GM03348 (cell line): ENCODE data around the gene AQP1.

Experiments
- DNase-seq: peaks from one replicate; pipeline ENCODE4 v3.0.0; 2012; ENCODE audit warnings: low spot score

The AQP1 gene

DNA sequence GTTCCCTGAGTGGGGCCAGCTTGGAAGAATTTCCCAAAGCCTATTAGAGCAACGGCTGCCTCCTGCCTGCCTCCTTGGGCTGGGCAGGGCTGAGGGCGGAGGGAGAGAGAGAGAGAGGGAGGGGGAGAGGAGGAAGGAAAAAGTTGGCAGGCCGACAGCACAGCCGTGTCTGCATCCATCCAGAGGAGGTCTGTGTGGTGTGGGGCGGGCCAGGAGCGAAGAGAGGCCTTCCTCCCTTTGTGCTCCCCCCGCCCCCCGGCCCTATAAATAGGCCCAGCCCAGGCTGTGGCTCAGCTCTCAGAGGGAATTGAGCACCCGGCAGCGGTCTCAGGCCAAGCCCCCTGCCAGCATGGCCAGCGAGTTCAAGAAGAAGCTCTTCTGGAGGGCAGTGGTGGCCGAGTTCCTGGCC lies at the start of gene AQP1:
Gene AQP1 (plus strand): TSS at position 293 of the 409 bp plus-strand sequence. CDS start 57 bp downstream, at position 350.
- DNase-seq, result no peak

DNA sequence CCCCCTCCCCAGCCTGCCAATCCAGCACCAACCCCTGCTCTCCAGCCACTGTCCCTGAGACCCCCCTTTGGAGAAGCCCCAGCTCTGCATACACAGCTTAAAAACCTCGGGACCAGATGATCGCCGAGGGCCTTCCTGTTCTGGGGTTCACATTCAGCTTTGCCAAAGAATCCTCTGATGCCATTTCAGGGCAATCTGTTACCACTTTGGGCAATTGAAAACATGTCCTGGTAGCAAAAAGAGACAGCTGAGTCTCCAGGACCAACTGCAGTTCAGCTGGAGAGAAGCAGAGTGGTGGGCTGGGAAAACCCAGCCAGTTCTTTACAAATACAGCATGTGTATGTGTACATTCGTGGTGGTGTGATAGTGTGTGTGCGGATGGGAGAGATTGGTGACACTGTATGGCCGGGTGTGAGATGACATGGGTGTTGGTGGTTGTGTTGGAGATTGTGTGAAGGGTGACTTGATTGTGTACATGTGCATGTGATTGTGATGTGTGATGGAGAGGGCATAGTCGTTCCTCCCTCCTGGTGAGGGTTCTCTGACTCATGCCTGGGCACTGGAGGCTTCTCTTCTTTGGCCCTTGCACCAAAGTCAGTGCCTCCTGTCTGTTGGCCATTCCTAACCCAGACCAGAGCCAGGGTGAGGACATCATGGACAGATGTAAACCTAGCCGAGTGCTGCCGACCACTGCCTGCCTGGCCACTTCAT lies 48.5 kb upstream of the AQP1 start:
- no peak for DNase-seq

DNA sequence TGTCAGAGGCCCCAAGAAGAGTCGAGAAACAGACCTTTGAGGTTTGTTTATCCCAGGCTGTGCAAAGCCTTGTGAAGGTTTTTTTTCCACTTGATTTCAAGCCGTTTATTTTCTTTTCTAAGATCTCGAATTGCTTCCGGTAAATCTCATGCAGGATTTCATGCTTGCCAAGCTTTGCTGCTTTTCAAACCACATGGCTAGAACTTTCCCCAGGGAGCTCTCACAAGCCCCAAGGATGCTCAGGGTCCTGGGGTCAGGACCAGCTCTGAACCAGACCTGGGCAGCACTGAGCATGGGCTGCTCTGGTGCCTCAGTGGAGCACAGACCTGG lies 48.0 kb upstream of the AQP1 start:
- DNase-seq, result peak; percentile 57

DNA sequence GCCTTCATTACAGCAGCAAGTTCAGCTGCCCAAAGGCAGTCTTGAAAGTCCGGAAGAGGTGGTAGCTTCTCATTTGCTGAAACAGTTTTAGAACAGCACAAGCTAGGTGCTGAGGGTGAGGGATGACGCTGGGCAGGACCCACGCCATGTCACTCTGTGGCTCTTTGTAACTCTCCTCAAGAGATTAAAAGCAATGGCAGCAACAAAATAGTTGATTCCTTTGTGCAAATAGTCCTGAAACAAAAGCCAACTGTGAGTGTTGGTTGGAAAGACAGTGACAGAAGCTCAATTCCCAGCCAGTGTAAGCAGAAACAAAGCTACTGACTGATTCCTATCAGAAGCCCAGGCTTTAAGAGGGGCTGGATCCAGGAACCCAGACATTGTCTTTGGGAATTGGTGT lies 47.6 kb upstream of the AQP1 start:
- no peak for DNase-seq

DNA sequence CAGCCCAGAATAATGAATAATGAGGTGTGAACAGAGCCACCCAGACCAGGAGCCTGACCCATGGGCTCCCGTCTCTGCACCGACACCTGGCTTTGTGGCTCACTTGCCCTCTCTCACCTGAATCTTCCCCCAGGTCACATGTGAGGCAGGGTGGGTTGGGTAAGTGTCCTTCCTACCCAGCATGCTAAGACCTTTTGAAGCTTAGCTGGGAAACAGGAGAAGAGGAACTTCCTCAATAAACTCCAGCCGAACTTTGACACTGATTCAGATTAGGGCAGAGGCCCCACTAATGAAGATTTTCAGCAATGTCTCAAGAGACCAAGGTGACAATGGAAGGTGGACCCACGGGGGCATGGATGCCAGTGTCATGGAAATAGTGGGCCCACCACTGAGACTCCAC lies 46.6 kb upstream of the AQP1 start:
- no peak for DNase-seq

DNA sequence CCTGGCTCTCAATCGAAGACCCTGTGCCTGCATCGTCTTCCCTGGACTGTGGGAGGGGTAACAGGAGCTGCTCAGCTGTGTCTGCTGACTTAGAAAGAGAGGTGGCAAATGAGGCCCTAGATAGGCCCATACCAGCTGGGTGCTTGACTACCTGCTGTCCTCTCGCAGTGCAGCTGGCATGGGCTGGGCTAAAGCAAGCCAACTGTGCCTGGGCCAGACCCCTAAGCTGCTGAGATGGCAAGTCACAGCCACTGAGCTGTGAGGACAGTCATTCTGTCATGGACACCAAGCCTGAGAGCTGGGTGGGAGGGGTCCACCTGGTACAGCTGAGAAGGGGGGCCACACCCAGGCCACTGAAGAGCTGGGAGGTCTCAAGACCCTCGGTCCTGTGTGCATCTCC lies 45.8 kb upstream of the AQP1 start:
- no peak for DNase-seq

DNA sequence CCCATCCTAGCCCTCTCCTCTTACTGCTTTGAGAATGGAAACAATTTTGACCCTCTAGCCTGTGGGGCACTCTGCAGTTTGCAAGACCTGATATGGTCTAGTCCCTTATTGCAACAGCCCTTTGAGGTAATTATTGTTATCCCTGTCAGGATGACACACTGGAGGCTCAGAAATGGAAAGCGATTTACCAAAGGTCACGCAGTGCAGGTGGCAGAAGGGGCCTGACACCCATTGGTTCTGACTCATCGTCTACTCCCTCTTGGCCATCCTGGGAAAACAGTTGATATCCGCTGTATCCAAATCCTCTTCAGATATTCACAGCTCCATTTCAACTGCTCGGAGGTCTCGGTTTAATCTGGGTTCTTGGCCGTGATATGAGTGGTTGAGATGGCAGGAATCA lies 44.7 kb upstream of the AQP1 start:
- no peak for DNase-seq

DNA sequence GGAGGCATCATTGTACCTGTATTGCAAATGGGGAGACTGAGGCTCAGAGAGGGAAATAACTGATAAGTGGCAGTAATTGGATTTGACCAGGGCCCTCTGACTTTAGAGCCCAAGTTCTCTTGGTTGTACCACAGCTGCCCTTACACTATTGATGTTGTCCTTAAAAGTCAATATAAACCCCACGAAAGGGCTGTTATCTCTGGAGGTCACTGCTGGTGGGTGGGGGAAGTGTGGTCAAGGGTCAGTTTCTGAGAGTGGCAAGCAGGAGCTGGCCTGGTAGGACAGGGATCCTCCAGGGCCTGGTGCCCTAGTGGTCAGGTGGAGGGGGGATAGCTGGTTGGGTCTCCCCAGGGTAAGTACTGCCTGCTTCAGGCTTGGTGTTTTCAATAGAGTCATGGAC lies 44.2 kb upstream of the AQP1 start:
- no peak for DNase-seq

DNA sequence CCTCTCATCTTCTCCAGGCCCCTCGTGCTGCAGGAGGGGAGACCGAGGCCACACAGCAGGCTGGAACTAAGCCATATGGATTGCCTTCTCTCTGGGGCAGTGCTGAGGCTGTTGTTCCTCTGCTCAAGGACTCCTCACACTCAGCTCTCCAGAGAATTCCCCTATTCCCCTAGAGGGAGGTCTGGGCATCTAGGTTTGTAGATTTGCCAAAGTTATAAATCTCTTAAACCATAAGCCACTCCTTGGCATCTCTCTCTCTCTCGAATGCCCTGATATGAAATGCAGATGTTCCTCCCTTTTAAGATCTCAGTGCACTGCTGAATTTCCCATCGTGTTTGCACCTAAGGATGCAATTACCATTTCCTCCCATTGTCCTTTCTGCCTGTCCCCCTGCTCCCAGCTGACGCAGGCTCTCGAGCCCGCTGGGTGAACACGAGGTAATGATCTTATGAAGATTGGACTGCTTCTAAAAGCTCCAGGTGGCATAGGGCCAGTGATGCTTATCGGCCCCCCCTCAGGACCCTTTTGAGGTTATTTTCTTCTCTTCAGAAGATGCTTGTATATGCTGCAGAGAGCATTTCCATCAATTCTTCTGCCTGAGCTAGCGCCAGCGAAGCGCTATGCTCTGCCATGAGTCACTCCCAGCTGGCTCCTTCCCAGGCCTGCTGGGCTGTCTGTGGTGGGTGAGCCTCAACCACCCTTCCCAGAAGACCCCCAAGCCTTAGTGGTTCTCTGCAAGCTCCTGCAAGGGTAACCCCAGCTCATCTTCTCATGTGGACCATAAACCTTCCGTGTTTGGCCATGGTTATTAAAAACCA lies 41.6 kb upstream of the AQP1 start:
- peak; percentile 60 for DNase-seq

DNA sequence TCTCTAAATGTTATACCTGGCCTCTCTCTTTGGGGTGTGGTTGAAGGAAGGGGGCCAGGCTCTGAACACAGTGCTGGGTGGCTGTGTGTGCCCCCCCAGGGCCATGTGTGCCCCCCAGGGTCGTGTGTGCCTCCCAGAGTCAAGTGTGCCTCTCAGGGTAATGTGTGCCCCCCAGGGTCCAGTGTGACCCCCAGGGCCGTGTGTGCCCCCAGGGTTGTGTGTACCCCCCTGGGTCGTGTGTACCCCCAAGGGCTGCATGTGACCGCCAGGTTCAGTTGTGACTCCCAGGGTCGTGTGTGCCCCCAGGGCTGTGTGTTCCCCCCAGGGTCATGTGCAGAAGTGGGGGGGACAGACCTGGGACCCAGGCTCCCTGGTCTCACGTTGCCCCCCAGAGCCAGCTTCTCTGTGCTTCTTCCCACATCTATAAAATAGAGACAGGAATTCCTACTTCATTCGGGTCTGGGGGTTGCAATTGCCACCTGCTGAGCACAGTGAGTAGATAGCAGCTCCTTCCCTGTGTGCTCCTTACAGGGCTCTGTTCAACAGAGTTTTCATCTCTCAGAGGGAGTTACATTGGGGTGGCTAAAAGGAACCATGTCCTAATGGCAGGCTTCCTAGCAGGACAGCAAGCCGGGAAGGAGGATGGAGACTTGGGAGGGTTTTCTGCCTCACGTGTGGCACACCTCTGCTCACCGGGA lies 40.7 kb upstream of the AQP1 start:
- no peak for DNase-seq

DNA sequence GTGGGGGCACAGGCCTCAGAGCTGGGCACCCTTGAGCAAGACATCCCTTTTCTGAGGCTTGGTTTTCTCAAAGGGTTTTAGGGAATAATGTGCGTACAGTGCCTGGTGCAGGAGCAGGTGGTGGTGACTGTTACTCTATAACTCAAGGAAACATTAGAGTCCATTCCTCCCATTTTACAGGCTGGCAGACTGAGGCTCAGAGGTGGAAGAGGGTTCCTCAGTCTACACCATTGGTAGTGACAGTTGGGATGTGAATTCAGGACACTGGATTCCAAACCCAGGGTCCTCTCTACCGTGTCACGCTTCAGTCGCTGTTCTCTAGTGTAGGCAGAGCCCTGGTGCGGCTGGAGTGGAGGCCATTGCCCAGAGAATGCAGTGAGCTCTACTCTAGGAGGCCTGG lies 40.0 kb upstream of the AQP1 start:
- DNase-seq, result no peak

DNA sequence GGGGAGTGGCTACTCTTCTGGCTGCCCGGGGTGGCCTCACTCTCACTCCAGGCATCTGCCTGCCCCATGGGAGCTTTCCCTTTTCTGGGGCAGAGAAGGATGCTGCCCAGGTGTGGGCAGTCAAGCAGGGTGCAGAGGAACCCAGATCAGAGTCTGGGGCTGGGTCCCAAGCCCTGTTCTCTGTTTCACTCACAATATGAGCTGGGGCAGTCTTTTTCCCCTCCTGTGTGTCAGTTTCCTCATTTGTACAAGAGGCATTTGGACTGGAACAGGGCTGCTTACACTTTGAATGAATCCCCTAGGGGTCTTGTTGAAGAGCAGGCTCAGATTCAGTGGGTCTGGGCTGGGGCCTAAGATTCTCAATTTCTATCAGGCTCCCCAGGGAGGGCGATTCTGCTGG lies 38.4 kb upstream of the AQP1 start:
- DNase-seq, result no peak

DNA sequence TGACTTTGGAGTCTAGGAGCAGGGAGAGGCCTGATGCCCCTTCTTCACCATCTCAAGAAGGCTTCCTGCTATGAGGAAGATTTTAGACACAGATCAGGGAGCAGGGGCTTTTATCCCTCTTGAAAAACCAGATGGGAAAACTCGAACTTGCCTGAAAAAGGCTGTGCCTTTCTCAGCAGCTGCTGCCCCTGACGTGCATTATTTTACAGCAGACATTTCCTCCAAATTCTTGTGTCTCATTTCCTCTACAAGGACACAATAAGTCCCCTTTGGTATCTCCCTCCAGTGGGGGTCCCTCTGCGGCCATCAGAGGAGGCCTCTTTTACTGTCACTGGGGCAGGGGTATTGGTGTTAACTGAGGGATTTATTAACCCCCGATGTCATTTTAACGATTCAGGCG lies 38.0 kb upstream of the AQP1 start:
- no peak for DNase-seq

DNA sequence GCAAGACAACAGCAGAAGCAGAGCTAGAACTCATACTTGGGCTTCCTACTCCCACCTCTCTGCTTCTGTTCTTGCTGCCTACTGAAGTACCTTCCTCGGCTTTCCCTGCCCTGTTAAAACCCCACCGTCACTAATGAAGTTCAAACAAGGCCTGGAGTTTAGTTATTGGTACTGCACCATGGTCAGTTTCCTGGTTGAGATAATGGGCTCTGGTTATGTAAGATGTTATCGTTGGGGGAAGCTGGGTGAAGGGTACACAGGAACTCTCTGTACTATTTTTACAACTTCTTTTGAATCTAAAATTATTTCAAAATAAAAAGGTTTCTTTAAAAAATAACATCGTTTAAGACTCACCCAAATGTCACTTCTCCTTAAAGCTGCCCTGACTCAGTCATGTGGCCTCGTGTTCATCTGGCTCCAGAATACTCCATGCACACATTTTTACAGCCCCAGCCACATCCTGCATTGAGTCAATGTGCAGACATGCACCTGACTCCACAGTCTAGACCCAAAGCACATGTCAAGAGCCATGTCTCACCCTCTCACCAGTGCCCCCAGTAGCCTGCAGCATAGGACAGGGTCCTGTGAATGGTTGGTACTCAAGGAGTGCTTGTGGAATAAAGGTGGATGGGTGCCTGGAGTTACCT lies 36.9 kb upstream of the AQP1 start:
- DNase-seq, result no peak

DNA sequence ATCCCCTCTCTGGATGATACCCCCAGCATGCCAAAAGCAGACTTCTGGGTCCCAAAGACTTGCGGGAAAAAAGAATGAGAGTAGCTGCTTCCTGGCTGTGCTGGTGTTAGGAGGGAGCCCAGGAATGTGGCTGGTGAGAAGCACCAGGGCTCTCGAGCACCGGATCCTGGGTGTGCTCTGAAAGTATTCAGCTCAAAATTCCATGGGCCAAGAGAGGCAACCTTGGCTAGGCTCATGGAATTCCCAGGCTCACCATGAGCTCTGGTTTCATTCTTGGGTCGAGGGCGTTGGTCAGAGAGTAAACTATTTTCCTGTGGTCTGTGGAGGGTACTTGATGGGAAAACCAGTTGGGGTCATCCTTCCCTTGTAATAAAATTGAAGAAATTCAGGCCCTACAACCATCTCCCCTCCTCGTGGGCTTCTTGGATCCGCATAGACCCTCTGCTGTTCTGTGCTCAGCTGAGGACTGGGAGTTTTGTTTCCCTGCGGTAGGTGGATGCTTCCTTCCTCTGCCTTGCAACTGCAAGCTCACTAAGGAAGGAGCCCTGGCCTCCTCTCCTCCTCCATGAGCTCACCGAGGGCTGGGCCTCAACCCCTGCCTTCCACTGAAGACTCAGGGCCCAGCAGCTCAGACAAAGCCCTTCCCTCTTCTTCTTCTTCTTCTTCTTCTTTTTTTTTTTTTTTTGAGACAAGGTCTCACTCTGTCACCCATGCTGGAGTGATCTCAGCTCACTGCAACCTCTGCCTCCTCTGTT lies 34.5 kb upstream of the AQP1 start:
- no peak for DNase-seq

DNA sequence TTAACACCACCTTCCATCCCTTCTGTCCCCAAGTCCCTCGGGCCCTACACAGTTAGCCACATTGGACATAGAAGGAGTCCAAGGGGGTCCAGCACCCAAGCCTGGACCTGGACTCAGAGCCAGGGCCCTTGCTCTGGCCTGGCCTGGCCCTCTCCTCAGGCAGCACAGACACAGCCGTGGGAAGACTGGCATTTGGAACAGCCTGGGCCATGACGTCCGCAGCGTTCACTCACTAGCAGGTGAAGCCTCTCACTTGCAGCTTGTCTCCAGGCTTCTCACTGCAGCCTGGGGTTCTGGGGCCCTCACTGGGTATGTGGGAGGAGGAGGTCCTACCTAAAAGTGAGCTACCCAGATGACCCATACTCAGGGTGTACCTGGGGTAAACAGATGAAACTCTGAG lies 33.7 kb upstream of the AQP1 start:
- no peak for DNase-seq

DNA sequence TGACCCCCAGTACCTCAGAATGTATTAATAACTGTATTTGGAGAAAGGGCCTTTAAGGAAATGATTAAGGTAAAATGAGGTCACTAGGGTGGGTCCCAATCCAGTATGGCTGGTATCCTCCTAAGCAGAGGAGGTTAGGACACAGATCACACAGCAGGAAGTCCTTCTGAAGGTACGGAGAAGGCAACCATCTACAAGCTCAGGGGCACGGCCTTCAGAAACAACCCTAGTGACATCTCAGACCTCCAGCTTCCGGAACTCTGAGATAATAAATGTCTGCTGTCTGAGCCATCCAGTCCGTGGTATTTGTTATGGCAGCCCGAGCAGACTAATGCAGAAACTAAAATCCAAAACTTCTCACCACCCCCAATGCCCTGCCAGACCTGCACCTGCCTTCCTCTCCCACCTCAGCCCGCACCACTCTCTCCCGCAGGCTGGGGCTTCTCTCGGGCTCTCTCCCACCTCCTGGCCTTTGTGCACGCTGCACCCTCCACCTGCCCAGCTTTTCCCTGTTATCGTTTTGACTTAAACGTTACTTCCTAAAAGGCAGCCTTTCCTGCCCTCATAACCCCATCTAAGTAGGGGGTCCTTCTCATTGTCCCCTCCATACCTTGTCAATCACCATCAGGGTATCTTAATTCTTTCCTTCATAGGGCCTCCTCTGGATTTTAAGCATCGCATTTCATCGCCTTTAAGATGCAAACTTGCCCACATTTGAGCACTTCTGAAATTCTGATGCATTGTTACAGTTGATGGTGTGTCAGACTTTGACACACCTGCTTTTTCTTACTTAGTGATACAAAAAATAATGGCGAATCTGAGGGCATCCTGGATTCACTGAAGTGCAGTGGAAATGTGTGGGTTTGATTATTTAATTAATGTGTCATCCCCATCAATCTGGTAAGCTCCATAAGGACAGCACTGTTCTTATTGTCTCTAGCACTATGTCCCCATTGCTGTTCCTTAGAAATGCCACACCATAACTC lies 32.2 kb upstream of the AQP1 start:
- no peak for DNase-seq

DNA sequence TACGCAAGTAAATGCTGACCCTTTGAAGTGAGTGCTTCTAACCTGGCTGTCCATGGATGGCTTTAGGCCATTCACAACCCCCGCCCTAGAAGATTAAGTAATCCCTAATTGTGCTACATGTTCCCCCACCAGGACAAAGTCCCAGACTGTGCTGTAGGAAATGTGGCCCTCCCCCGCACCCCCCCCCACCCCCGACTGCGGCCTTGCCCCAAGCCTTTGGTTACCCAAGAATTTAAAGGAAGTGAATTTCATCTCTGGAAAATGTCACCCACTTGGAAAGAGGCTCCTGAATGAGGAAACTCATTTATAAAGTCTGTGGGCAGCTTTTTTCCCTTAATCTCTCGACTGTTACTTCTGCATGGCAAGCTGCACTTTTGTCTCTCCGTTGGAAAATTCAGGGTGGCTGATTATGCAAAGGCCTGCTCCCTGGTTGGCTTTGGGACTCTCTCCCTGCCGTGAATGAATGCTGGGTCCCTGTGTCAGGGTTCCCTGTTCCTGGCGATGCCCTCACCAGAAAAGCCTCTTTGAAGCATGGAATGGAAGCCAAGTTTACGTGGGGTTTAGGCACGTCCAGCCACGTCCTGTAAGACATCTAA lies 31.4 kb upstream of the AQP1 start:
- DNase-seq, result peak; percentile 38

DNA sequence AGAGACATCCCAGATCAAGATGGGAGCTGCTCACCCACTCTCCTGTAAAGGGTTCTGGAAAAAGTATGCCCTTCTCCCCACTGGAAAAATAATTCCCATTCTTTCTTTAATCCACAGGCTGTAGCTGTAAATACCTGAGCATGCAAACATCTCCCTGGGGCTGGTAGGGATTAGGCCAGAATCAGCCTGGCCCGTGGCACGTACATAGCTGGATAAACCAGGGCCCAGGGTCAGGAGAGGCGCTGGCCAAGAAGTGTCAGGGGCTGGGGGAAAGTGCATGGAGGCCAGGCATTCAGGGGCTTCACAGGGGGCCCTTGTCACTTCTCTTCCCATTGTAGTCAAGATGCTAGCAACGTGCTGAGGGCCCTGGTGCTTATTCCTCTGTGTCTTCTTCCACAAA lies 30.7 kb upstream of the AQP1 start:
- no peak for DNase-seq

DNA sequence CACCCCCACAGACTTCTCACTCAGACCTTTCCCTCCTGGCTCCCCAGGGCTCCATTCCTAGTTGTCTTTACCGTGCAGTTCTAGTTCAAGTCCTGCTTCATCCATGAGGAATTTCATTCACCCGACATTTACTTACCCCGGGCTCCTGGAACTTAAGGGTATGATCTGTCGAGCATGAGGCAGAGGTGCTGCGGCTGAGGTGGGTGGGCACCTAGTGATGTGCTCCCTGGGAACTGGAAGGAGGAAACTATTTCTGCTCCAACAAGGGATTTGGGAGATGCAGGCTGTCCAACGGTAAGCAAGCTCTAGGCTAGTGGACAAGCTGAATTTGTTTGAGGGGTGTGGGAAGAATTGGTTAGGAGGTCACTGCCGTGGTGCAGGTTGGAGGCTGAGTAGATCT lies 30.2 kb upstream of the AQP1 start:
- DNase-seq, result no peak
